ENCODE data around the gene CSMD2.

Gene CSMD2

DNA sequence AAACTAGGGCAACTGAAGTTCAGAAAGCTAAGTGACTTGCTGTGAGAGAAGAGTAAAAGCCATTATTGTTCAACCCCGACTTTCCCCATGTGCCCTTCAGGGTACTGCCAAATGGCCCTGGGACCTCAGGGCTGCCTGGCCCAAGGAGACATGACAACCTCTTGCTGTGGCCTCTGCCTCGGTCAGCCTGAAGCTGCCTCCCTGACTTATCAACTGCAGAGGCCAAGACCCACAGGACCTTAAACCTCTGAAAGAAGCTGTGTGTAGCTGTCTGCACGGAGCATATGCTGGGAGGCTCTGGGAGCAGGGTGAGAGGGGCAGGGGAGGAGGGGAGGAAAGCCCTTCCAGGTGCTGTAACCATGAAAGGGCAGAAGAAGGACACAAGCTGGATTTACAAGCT is 265.3 kb downstream of the CSMD2 start:
- no peak for DNase-seq (ENCODE audit: low read depth)

DNA sequence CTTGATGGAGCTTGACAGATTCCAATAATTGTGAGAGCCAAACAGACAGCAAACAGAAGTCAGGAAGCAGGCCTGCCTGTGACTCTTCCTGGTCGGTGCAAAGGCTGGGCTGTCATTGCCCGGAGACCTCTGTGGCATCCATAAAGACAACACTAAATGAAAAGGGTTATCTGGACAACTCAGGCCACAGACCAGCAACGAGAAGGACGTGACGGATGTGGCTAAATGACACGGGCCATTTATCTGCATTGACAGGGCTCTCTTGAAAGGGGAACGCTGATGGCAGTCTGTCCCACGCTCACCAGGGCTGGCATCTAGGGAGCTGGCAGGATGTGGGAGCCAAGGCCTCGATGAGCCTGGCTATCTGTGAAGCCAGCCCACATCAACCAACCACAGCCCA is 266.1 kb downstream of the CSMD2 start:
- no peak for DNase-seq (ENCODE audit: low read depth)

DNA sequence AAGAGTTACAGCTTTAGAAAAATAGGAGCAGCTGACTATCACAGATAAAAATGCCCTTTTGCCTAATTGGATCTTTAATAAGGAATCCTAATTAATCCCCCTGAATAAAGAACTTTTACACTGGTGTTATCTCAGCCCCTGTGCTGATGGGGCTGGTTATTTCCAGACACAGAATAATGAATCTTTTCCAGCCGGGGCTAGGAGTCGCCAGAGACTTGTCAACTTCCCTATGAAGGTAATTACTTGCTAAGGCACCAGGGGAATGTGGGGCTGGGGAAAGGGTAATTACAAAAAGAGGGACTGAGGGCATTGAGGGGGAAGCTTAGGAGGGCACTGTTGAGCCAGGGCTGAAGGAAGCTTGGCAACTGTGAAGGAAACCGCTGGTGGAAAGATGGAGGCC is 266.6 kb downstream of the CSMD2 start:
- DNase-seq (ENCODE audit: low read depth) = no peak

DNA sequence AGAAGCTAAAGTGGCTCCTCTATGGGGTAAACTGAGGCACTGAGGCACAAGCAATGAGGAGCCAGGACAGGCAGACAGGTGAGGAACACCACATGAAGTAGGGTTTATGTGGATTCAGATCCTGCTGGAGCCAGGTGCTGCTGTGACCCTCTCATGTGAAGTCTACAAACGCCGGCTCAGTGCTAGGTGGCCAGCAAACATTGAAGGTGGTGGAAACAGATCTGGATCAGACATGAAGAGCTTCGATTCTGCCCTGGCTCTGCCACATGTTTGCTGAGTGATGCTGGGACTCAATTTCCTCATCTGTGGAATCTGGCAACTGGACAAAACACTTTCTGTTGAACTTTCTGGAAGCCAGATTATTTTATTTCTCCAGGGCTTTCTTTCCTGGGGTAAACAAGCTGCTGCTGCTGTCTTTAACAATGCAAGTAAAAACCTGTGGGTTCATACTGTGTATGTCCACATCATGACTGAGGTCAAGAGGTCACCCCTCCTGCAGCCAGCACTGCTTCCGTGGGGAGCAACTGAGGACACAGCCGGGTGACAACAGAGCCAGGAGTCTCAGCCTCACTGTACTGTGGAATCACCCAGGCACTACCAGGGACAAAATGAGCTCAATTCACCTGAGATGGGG is 267.8 kb downstream of the CSMD2 start:
- DNase-seq (ENCODE audit: low read depth) = no peak

DNA sequence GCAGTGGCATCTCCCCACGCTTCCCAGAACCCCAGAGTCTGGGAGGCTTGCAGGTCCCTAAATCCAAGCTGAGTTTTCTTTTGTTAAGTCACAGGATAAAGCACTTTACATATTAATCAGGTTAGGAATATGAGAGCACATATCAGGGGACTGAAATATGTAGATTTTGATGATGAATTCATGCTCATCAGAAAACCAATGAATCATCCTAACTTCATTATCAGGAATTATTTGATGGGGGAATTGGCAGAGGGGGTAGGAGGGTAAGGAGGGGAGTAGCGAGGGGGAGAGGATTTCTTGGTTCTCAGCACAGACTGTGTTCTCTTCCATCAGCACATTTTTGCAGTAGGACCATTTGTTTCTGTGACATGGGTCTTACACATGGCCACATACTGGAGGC is 269.1 kb downstream of the CSMD2 start:
- DNase-seq (ENCODE audit: low read depth) = no peak

DNA sequence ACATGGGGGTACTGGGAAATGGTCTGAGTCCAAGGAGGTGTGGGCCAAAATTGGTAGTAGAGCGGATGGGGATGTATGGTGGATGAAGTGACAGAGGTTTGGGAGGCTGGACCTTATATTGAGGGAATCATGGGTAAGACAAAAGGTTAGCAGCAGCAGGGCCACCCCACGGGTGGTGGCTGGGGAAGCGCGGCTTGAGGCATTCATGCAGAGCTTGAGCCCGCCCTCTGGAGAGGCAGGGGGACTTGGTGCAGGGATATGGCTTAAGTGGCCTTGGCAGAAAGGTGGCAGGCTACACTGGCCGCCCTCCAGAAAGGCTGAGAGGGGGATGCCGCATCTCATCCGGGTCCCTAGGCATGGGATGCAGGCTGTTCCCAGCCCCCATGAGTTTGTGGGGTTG is 269.6 kb downstream of the CSMD2 start:
- DNase-seq (ENCODE audit: low read depth) = no peak

DNA sequence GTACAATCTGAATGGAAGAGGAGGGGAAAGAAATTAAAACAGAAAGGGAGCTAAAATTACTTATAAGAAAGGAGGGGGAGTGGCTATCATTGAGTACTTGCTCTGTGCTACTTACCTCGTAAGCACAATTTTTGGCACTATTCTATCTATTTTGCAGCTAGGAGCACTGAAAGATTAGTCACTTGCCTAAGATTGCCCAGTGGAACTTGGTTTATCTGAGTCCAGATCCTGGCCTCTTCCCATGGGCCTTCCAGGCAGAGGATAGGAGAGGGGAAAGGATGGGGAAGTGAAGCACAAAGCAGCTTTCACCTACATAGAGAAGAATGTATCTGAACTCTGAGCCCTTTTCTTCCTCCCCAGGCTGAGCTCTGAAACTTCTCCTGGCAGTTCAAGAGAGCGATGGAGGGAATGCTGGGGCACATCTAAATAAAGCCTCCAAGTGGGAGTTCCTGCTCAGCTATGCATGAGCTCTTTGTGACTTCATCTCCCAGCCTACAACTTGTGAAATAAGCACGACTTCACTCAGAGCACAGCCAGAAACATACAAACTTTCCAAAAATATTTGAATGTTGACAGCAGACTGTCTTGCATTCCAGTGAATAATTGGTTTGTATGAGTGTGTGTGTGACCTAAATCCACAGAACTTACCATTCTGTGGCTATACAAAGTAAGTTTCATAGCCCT is 271.7 kb downstream of the CSMD2 start:
- no peak for DNase-seq (ENCODE audit: low read depth)

DNA sequence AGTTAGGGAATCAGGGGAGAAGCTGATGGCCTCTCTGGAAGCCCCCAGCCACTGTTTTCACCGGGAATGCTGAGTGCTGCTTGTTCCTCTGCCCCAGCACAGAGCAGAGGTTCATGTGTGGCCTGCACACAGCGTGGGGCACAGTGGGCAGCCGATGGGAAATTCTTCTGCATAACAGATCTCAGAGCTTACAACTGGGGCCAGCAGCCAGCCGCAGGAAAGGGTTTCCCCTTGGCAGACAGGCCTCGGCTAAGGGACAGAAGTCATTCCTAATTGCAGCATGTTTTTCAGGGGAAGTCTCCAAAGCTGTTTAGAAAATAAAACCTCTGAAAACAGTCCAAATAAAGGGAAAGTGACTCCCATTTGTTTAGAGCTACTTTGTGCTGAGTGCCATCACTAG is 278.5 kb downstream of the CSMD2 start:
- no peak for DNase-seq (ENCODE audit: low read depth)

DNA sequence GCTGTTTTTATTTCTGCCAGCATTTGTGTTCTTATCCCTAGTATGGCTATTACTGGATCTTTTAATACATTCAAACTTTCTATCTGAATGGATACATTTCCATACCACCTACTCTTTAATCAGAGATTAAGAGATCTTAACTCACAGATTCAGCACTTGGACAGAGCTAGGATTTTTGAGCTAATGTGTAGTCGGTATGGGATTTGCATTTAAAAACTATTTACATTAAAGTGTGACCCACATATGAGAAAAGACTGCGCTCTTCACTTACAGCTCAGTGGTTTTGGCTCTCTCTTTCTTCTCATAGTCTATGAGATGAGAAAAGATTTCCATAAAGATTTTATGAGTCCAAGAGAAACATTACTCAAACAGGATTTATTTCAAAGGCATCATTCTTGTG is 284.7 kb downstream of the CSMD2 start:
- no peak for DNase-seq (ENCODE audit: low read depth)

DNA sequence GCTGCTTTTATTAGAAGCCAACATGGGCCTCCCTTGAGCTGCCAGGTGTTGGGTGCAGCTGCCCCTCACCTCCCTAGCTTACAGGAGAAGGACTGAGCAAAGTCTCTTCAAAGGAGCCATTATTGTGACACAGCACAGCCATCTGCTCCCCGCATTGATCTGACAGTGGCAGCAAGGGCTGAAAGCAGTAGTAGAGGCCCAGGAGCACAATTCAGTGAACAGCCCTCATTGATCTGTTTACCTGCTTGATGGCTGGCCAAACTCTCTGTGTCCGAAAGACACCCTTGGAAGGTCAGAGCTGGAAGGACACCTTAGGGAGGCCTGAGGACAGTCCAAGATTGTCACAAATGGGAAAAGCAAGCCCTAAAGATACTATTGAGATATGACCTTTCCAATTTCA is 286.6 kb downstream of the CSMD2 start:
- DNase-seq (ENCODE audit: low read depth) = no peak

DNA sequence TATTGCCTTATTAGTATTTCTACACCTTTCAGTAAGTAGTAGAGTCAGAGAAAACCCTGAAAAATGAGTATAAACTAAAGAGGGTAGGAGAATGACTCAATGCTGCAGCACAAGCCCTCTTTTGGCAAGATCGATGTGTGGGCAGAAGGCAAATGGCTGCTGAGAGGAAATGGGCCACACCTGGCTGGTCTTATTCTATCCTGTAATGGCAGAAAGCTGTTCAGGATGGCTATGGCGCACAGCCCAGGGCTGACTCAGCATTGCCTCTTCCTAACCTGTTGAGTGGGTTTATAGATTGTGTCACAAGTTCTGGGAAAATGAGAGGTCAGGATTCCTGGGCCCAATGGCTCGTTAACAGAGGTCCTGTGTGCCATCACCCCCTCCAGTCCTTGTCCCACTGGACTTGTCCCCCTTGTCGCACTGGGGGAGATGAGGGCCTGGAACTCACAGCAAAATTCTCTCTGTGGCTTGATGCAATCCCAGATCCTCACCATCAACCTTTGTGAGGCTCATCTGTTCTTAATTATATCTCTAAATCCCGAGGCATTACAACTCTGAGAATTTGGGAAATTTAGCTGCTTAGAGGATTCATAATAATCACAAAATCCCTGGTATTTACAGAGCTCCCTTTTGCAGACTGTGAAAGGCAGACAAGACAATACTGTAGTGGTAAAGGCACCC is 287.9 kb downstream of the CSMD2 start:
- no peak for DNase-seq (ENCODE audit: low read depth)

DNA sequence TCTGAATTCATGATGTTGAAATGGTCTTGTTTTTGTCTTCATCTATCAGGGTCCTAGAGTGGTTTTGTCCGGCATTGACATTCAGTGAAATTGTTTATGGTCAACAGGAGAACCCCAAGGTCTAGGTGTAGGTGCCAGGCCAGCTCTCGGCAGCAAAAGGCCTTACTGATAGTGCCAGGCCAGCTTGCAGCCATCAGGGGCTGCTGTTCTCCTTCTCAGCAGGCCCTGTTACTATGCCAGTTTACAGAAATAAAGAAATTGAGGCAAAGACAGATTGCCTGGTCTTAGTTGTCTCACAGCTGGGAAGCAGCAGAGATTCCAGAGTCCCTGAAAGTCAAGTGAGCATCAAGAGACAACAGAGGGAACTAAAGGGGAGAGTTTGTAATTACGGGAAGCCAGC is 289.2 kb downstream of the CSMD2 start:
- no peak for DNase-seq (ENCODE audit: low read depth)

DNA sequence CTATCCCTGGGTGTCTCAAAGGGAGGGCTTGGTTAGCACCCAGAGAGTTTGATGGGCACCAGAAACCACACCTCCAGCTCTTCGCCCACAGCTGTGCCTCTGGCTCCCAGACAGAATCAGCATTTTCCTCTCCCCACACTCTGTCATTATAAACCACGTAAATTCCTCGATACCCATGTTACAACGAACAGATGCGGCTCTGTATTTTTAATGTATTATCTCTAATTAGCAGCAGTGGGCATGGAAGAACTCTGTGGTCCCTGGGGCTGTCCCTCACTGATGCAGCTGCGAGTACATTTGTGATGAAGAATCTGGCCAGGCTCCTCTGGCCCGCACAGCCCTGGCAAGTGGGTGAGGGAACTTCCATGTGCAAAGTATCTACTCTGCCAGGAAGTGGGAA is 290.4 kb downstream of the CSMD2 start:
- no peak for DNase-seq (ENCODE audit: low read depth)

DNA sequence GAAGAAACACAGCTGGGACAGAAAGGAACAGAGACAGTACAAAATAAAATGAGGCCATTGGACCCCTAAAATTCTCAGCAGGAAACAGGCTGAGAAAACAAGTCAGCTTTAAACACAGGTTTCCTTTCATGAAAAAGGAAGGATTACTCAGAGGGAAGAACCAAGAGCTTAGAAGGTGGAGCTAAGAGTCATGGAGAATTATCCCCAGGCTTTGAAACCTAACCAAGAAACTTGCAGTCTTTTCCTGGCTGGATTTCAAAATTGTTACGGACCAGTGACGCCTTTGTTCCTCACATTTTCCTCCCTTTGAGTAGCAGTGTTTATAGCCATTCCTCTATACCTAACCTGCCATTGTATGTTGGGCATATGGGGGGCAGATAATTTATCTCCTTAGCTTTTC is 292.3 kb downstream of the CSMD2 start:
- DNase-seq (ENCODE audit: low read depth) = no peak

DNA sequence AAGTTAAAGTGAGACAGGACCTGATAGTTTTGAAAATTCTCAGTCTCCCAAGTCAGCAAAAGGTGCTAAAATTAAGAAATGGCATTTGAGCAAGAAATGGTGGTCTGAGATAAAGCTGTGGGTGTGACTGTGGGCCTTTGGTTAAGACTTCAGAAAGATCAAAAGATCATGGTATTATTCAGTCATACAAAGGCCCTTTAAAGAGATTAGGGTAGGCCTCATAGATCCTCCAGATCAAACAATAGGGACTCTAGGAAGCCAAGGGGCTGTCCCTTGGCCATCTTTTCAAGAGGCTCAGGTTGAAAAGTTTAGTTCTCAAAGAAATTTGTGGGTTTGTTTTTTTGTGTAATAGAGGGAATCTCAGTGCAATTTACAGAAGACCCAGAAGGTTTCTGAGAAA is 292.8 kb downstream of the CSMD2 start:
- no peak for DNase-seq (ENCODE audit: low read depth)

DNA sequence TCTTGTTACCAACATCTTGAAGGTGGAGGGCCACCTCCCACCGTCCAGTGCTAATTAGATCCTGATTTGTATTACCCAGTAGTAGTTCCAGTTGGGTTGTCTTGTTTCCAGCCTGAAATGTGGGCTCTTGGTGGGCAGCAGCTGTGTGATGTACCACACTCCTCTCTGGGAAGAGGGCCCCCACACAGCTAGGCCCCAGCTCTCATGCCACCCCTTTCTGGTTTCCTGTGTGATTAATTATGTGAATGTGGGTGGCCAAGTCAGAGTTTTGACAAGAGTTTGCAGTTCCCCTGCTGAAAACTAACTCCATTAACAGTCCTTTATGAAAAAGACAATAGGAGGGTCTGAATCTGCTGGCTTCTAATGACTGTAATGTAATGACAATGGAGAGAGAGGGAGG is 297.3 kb downstream of the CSMD2 start:
- DNase-seq (ENCODE audit: low read depth) = no peak

DNA sequence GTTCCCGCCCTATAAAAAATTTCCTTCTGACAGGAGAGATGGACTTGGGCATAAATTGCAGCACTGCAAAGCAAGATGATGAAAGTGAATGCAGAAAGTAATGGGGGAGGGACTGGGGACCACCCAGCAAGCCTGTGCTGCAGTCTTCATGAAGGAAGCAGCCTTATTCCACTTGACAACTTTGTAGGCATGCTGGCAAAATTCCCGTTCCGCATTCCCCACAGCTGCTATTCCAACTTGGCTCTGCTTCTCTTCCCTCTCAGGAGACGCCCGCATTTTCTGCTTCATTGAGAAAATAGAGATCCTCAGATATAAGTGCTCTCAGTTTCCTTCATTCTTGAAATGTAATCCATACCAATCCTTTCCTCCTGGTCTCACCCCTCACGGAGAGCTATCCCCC is 298.7 kb downstream of the CSMD2 start:
- DNase-seq (ENCODE audit: low read depth) = no peak

DNA sequence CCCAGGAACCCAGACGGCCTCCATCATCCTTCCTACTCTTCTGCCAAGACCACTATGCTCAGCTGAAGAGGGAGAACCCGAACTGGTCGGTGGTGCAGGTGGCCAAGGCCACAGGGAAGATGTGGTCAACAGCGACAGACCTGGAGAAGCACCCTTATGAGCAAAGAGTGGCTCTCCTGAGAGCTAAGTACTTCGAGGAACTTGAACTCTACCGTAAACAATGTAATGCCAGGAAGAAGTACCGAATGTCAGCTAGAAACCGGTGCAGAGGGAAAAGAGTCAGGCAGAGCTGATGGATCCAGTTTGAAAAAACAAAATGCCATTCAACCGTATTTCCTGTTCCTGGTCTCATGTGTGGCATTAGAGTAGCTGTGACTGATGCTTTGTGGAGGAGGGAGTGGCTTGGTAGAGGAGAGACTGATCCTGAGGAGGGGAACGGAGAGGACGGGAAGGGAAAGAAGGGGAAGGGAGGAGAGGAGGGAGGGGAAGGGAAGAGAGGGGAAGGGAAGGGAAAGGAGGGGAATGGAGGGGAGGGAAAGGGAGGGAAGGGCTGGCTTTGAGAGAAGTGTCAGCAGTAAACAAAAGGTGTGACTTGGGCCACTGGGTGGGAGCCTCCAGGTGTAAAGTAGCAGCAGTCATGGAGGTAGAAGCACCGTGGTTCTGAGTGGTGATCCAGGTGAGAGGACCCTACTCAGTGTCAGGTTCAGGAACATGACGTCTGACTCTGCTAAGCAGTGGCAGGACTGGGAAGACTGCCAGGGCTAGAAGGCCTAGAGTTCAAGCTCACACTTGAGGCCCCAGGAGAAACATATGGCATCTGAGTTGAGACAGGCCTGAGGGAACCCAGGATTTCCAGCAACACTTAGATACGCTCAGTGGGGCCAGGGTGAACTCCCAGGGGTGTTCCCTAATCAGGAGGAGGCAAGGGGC is 300.3 kb downstream of the CSMD2 start:
- DNase-seq (ENCODE audit: low read depth) = no peak

DNA sequence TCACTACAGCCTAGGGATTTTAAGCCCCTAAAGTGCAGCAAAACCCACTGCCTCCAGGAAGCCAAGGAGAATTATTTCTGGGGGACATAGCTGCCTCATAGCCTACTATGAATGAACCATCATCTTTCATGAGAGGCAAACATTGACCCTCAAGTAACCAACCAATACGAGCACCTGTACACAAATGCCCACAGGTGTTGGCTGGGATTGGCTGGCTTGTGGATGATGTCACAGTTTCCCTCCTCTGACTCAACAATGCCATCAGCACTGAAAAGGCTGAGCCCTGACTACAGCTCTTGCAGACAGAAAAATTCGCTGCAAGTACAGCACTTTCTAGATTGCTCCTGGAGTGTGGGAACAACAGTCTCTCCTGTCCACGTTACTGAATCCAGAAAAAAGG is 301.3 kb downstream of the CSMD2 start, which contains the start of gene HMGB4:
TSS of gene HMGB4 (plus strand) at position 301 of the 400 bp plus-strand sequence. CDS start 113 bp downstream, outside the sequence.
- no peak for DNase-seq (ENCODE audit: low read depth)

DNA sequence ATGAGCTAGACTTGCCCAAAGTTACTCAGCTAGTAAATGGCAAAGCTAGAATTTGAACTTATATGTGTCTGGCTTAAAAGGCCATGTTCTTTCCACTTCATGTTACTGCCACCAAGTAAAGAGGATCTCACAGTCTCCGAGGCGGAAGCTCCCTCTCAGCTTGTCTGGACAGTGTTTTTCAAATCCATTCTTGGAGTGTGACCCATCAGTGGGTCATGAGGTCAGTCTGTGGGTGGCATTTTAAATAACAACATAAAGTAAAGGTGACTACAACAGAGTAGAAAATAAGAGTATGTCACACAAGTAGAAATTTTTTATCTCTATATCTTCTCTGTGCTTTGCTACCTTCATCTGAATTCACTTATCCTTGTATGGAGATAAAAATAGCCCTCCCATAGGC is 304.4 kb downstream of the CSMD2 start:
- no peak for DNase-seq (ENCODE audit: low read depth)

DNA sequence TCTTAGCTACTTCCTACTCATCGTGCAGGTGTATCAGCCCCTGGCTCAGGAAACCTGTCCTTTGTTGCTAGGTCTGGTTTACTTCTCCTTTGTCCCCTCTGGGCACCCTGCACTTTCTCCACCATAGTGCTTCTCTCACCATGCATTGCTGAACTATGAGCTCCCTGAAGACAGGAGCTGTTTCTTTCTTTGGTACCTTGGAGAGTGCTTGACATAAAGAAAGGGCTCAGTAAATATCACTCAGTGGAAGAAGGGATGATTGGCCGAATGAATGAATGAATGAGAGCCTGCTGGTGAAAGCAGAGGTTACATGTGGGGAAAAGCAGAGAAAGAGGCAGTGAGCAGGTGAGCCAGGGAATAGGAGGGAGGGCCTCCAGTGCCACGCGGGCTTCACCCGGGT is 310.9 kb downstream of the CSMD2 start:
- DNase-seq (ENCODE audit: low read depth) = no peak

DNA sequence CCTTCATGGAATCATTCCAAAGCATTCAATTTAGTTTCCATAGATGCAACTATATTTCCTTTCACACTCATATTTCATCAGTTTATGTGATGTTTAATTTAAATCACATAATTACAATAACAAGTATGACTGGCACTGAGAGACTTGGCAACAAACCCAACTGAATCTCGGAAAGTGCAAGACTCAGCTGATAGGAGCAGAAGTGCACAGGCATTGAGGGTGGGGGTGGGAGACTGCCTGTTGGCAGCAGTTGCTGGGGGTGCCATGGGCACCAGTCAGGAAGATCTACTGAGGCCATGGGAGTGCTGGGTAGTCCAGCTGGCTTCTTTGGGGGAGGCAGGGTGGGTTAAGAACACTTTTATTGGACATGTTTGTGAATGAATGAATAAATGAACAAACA is 311.6 kb downstream of the CSMD2 start:
- no peak for DNase-seq (ENCODE audit: low read depth)
